Activated CD8-positive, alpha-beta T cell treated with anti-CD3 and anti-CD28 coated beads for 36 hours (primary cell): Measurements from ENCODE around the gene PRSS23. TPM values are rescaled to one million over a fixed set of nuclear protein-coding genes. Genes with fewer than 3 reads are reported as not detected.

Experiments used
- ATAC-seq: fragments of 200-7000 bp; cut with Tn5 transposase; one replicate; pipeline ENCODE4 v1.10.0; 2021; ENCODE audit warnings: mild to moderate bottlenecking, moderate library complexity
- CTCF ChIA-PET: fragments of 350-600 bp; sonication (Branson Sonifier 250); formaldehyde crosslinking; loops from one replicate; lab custom pipeline; 2021; ENCODE audit warnings: antibody characterized with exemption; lab: Charles Lee
- POLR2A ChIA-PET: fragments of 350-600 bp; sonication (Branson Sonifier 250); formaldehyde crosslinking; loops from one replicate; lab custom pipeline; 2021; ENCODE audit warnings: antibody characterized with exemption; lab: Charles Lee
- DNase-seq: peaks from one replicate; pipeline ENCODE4 v3.0.0-alpha.2; 2020
- H3K27ac Mint-ChIP-seq: one replicate; pipeline ENCODE4 v1.8.0; 2021; ENCODE audit warnings: mild to moderate bottlenecking, mixed read lengths
- H3K27me3 Mint-ChIP-seq: one replicate; pipeline ENCODE4 v1.8.0; 2021; ENCODE audit warnings: mixed read lengths
- H3K36me3 Mint-ChIP-seq: one replicate; pipeline ENCODE4 v1.8.0; 2021; ENCODE audit warnings: low read depth, mixed read lengths
- H3K4me1 Mint-ChIP-seq: one replicate; pipeline ENCODE4 v1.8.0; 2021; ENCODE audit warnings: low read depth, mixed read lengths
- H3K4me3 Mint-ChIP-seq: one replicate; pipeline ENCODE4 v1.8.0; 2021; ENCODE audit warnings: mild to moderate bottlenecking, moderate library complexity, mixed read lengths
- H3K9me3 Mint-ChIP-seq: one replicate; pipeline ENCODE4 v1.8.0; 2021; ENCODE audit warnings: mixed read lengths
- intact Hi-C: fragments of 100-400 bp; cut with micrococcal nuclease; formaldehyde crosslinking; loops from one replicate; pipeline ENCODE4 v1.10.0; 2022
- total RNA-seq, 2 experiments: library from RNA; stranded (reverse); gene quantifications; one replicate each; pipeline ENCODE4 v1.2.3, GENCODE V29; 2021
- TF ChIP-seq, protein P1 (sequence below): fragments of 200-600 bp; IDR thresholded peaks from one replicate; pipeline ENCODE4 v1.8.0; 2022; ENCODE audit warnings: antibody characterized with exemption, mild to moderate bottlenecking

PRSS23 gene
- total RNA-seq, 2 experiments from 2014 or later, result 1.4 to 2.3 TPM

GRCh38 chr11:86772999-86773398 lies 27.3 kb upstream of the PRSS23 start:
- Mint-ChIP-seq H3K4me1 (no peaks in the 10 kb centered on the region), H3K9me3 (peaks cover 2% of the 10 kb centered on the region), H3K27me3 (peaks cover 3% of the 10 kb centered on the region), H3K4me3 (no peak overlapping the region), H3K27ac (no peak overlapping the region), H3K36me3 (no peaks in the 10 kb centered on the region)
- intact Hi-C loops, result no loop called here
- no peak for ATAC-seq
- ChIA-PET POLR2A (no interaction called here), CTCF (interaction anchor here (1.4 kb wide), 1 partner anchor 12 kb away, joined by 3 read pairs; no protein-coding TSS in a partner anchor)
- TF ChIP-seq, protein P1, sequence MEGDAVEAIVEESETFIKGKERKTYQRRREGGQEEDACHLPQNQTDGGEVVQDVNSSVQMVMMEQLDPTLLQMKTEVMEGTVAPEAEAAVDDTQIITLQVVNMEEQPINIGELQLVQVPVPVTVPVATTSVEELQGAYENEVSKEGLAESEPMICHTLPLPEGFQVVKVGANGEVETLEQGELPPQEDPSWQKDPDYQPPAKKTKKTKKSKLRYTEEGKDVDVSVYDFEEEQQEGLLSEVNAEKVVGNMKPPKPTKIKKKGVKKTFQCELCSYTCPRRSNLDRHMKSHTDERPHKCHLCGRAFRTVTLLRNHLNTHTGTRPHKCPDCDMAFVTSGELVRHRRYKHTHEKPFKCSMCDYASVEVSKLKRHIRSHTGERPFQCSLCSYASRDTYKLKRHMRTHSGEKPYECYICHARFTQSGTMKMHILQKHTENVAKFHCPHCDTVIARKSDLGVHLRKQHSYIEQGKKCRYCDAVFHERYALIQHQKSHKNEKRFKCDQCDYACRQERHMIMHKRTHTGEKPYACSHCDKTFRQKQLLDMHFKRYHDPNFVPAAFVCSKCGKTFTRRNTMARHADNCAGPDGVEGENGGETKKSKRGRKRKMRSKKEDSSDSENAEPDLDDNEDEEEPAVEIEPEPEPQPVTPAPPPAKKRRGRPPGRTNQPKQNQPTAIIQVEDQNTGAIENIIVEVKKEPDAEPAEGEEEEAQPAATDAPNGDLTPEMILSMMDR, result no peak
- no peak for DNase-seq

- H3K27ac Mint-ChIP-seq, result no peak overlapping the region
- CTCF ChIA-PET, result interaction anchor here (1.4 kb wide), 1 partner anchor 13 kb away, joined by 3 read pairs; no protein-coding TSS in a partner anchor
Observed at GRCh38 chr11:86773513-86774252, 26.7 kb upstream of the PRSS23 start.

DNA sequence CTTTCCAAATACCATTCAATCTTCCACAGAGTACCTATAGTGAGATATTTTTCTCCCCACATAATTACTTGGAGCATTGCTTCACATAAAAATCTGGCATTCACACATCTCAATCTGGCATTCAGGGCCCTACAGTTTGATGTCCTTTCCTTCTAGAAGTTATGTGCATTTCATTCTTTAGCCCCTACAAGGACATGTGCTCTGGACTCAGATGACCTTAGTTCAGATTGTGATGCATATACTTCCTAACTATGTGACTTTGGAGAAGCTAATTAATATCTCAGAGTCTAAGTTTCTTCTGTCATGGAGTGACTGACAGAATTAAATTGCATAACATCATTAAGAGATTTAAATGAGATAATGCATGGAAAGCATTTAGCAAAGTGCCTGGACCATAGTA lies 25.9 kb upstream of the PRSS23 start:
- H3K9me3 Mint-ChIP-seq, result peaks cover 2% of the 10 kb centered on the region
- TF ChIP-seq, protein P1, result no peak
- peaks cover 4% of the 10 kb centered on the region for H3K27me3 Mint-ChIP-seq
- DNase-seq (no peak), ATAC-seq (no peak)
- POLR2A ChIA-PET, result no interaction called here
- CTCF ChIA-PET, result no interaction called here
- no peak overlapping the region for H3K27ac Mint-ChIP-seq
- H3K4me3 Mint-ChIP-seq, result no peak overlapping the region
- intact Hi-C loops, result no loop called here
- H3K4me1 Mint-ChIP-seq, result no peaks in the 10 kb centered on the region
- no peaks in the 10 kb centered on the region for H3K36me3 Mint-ChIP-seq

More at GRCh38 chr11:86773513-86774252, 26.7 kb upstream of the PRSS23 start:
- no peaks in the 10 kb centered on the region for H3K36me3 Mint-ChIP-seq
- no peak for DNase-seq
- intact Hi-C loops, result no loop called here
- peaks cover 3% of the 10 kb centered on the region for H3K27me3 Mint-ChIP-seq
- POLR2A ChIA-PET, result no interaction called here
- no peaks in the 10 kb centered on the region for H3K4me1 Mint-ChIP-seq
- TF ChIP-seq, protein P1, result no peak
- H3K9me3 Mint-ChIP-seq, result peaks cover 2% of the 10 kb centered on the region
- H3K4me3 Mint-ChIP-seq, result no peak overlapping the region
- ATAC-seq, result no peak

GRCh38 chr11:86775361-86775760 lies 25.0 kb upstream of the PRSS23 start:
- ChIA-PET POLR2A (no interaction called here), CTCF (interaction anchor here (1.0 kb wide), 1 partner anchor 167 kb away, joined by 5 read pairs; no protein-coding TSS in a partner anchor)
- ATAC-seq, result no peak
- Mint-ChIP-seq H3K27ac (no peak overlapping the region), H3K36me3 (no peaks in the 10 kb centered on the region), H3K4me1 (no peaks in the 10 kb centered on the region), H3K27me3 (peaks cover 10% of the 10 kb centered on the region), H3K9me3 (peaks cover 2% of the 10 kb centered on the region), H3K4me3 (no peak overlapping the region)
- TF ChIP-seq, protein P1, result no peak
- DNase-seq, result no peak
- intact Hi-C loops, result no loop called here

DNA sequence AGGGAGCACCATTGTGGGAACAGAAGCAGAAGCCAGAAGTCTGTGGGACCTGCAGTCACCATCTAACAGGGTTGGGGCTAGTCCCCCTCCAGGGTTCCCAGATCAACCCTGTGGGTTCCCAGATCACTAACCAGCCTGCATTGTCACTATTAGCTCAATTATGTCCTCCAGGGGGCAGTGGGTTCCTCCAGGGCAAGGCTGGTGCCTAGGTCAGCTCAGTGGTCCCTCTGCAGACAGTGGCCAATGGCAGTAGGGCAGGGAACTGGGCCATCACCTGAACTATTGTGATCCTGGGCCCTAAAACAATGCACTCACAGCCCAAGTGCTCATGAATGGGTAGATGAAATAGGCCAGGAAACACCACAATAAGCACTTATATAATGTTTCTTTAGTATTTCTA lies 18.8 kb upstream of the PRSS23 start:
- ChIA-PET POLR2A (no interaction called here), CTCF (interaction anchor here (0.7 to 2.0 kb wide), 2 partner anchors 14 to 173 kb away, joined by 3 to 9 read pairs; no protein-coding TSS in a partner anchor)
- Mint-ChIP-seq H3K4me3 (no peak overlapping the region), H3K9me3 (no peaks in the 10 kb centered on the region), H3K4me1 (no peaks in the 10 kb centered on the region), H3K36me3 (no peaks in the 10 kb centered on the region), H3K27me3 (peaks cover 16% of the 10 kb centered on the region), H3K27ac (no peak overlapping the region)
- intact Hi-C loops, result no loop called here
- no peak for ATAC-seq
- no peak for DNase-seq
- TF ChIP-seq, protein P1, result no peak
